ENCODE results near the gene UCKL1.
"Not testable (repeated sequence)": the region's sequence is repeated elsewhere in the genome, so short reads cannot be mapped to it uniquely, and the experiment has no call there.

Gene UCKL1

GRCh38 chr20:63972312-63973159 is 16.3 kb upstream of the UCKL1 start:
- DNase-seq, result no peak

GRCh38 chr20:63971960-63972311 is 15.7 kb upstream of the UCKL1 start:
- DNase-seq, result not testable (repeated sequence)

GRCh38 chr20:63970714-63971431 is 14.7 kb upstream of the UCKL1 start:
- DNase-seq, result no peak

GRCh38 chr20:63969838-63970713 is 13.9 kb upstream of the UCKL1 start, which contains the start of gene ZNF512B:
Gene ZNF512B, minus strand, starts transcription at chr20:63969930. Its CDS starts 1,980 bp downstream, at chr20:63967950.
- DNase-seq, result peak; percentile 39

GRCh38 chr20:63968928-63969760 is 12.9 kb upstream of the UCKL1 start:
- DNase-seq, result no peak

GRCh38 chr20:63968136-63968927 is 12.1 kb upstream of the UCKL1 start:
- DNase-seq, result no peak

GRCh38 chr20:63967330-63968135 is 11.3 kb upstream of the UCKL1 start:
- no peak for DNase-seq

- no peak for DNase-seq
These were observed 10.7 kb upstream of the UCKL1 start for GRCh38 chr20:63966944-63967322.

- no peak for DNase-seq
These were observed 10.1 kb upstream of the UCKL1 start for GRCh38 chr20:63966172-63966943.

- DNase-seq, result no peak
These were observed 8.2 kb upstream of the UCKL1 start for GRCh38 chr20:63964412-63964811.

GRCh38 chr20:63963784-63964301 is 7.6 kb upstream of the UCKL1 start:
- DNase-seq, result no peak

- no peak for DNase-seq
These were observed 7.1 kb upstream of the UCKL1 start for GRCh38 chr20:63963348-63963741.

- DNase-seq, result no peak
These were observed 6.5 kb upstream of the UCKL1 start for GRCh38 chr20:63962426-63963347.

- DNase-seq, result no peak
These were observed 5.6 kb upstream of the UCKL1 start for GRCh38 chr20:63961664-63962425.

GRCh38 chr20:63960654-63961621 is 4.7 kb upstream of the UCKL1 start:
- not testable (repeated sequence) for DNase-seq

- no peak for DNase-seq
These were observed 3.5 kb upstream of the UCKL1 start for GRCh38 chr20:63959699-63960075.

Measured in NCI-H2029 (cell line).